H9 (cell line): ENCODE measurements around the gene PAQR7. TPM values are rescaled to one million over a fixed set of nuclear protein-coding genes. Genes with fewer than 3 reads are reported as not detected.

Experiments used
- DNase-seq: peaks from one replicate; pipeline ENCODE4 v3.0.0-alpha.2; 2017
- H2AFZ ChIP-seq: one replicate; pipeline ENCODE4 v1.6.1; 2013; ENCODE audit warnings: mild to moderate bottlenecking, low read length, control low read depth, moderate library complexity
- H2AK5ac ChIP-seq: 2 replicates; pipeline ENCODE4 v1.6.1; 2013; ENCODE audit warnings: low read length, control low read depth, mixed read lengths; ENCODE audit not compliant: insufficient read length
- H2BK120ac ChIP-seq: one replicate; pipeline ENCODE4 v1.6.1; 2013; ENCODE audit warnings: low read depth, mild to moderate bottlenecking, low read length, control low read depth, inconsistent platforms; ENCODE audit not compliant: poor library complexity, severe bottlenecking
- H2BK12ac ChIP-seq: 2 replicates; pipeline ENCODE4 v1.6.1; 2013; ENCODE audit warnings: low read length, control low read depth, mixed read lengths, low read depth; ENCODE audit not compliant: insufficient read length
- H2BK15ac ChIP-seq: 2 replicates; pipeline ENCODE4 v1.6.1; 2013; ENCODE audit warnings: low read depth, low read length, control low read depth
- H2BK20ac ChIP-seq: one replicate; pipeline ENCODE4 v1.6.1; 2013; ENCODE audit warnings: low read depth, mild to moderate bottlenecking, low read length, control low read depth, inconsistent platforms; ENCODE audit not compliant: poor library complexity, severe bottlenecking
- H2BK5ac ChIP-seq: 2 replicates; pipeline ENCODE4 v1.6.1; 2013; ENCODE audit warnings: low read length, control low read depth, mixed read lengths; ENCODE audit not compliant: insufficient read length
- H3K14ac ChIP-seq: 2 replicates; pipeline ENCODE4 v1.6.1; 2013; ENCODE audit warnings: low read length, control low read depth; ENCODE audit not compliant: insufficient read depth
- H3K18ac ChIP-seq: 2 replicates; pipeline ENCODE4 v1.6.1; 2013; ENCODE audit warnings: low read depth, mild to moderate bottlenecking, mixed read lengths, low read length, control low read depth; ENCODE audit not compliant: insufficient read length
- H3K23ac ChIP-seq: 2 replicates; pipeline ENCODE4 v1.6.1; 2013; ENCODE audit warnings: low read length, control low read depth, mixed read lengths, low read depth; ENCODE audit not compliant: insufficient read length
- H3K23me2 ChIP-seq: 2 replicates; pipeline ENCODE4 v1.6.1; 2013; ENCODE audit warnings: low read depth, mild to moderate bottlenecking, mixed read lengths, low read length, control low read depth; ENCODE audit not compliant: insufficient read length, poor library complexity, severe bottlenecking
- H3K27ac ChIP-seq: 2 replicates; pipeline ENCODE4 v1.5.1; 2013; ENCODE audit warnings: low read length, control low read depth, mixed read lengths, low read depth; ENCODE audit not compliant: insufficient read length
- H3K27me3 ChIP-seq: 2 replicates; pipeline ENCODE4 v1.6.1; 2013; ENCODE audit warnings: low read length, control low read depth, inconsistent platforms; ENCODE audit not compliant: insufficient read depth
- H3K4ac ChIP-seq: 2 replicates; pipeline ENCODE4 v1.6.1; 2013; ENCODE audit warnings: low read depth, mild to moderate bottlenecking, control low read depth, inconsistent platforms, low read length, moderate library complexity
- H3K4me1 ChIP-seq: 2 replicates; pipeline ENCODE4 v1.6.1; 2013; ENCODE audit warnings: low read length, control low read depth, inconsistent platforms; ENCODE audit not compliant: insufficient read depth
- H3K4me2 ChIP-seq: 2 replicates; pipeline ENCODE4 v1.6.1; 2013; ENCODE audit warnings: low read length, control low read depth, mixed read lengths; ENCODE audit not compliant: insufficient read length, insufficient read depth
- H3K56ac ChIP-seq: 2 replicates; pipeline ENCODE4 v1.6.1; 2013; ENCODE audit warnings: low read depth, mild to moderate bottlenecking, mixed read lengths, low read length, control low read depth; ENCODE audit not compliant: insufficient read length
- H3K79me1 ChIP-seq: 2 replicates; pipeline ENCODE4 v1.6.1; 2013; ENCODE audit warnings: low read depth, mild to moderate bottlenecking, moderate library complexity, low read length, control low read depth, inconsistent platforms; ENCODE audit not compliant: insufficient read depth, poor library complexity, severe bottlenecking
- H3K79me2 ChIP-seq: 2 replicates; pipeline ENCODE4 v1.6.1; 2013; ENCODE audit warnings: low read length, control low read depth, inconsistent platforms; ENCODE audit not compliant: insufficient read depth
- H3K9ac ChIP-seq: 2 replicates; pipeline ENCODE4 v1.6.1; 2013; ENCODE audit warnings: low read length, control low read depth, mixed read lengths; ENCODE audit not compliant: insufficient read length; ENCODE audit errors: extremely low read depth
- H3K9me3 ChIP-seq: one replicate; pipeline ENCODE4 v1.6.1; 2013; ENCODE audit warnings: low read depth, low read length, inconsistent platforms; ENCODE audit not compliant: control insufficient read depth
- H3T11ph ChIP-seq: one replicate; pipeline ENCODE4 v1.6.1; 2013; ENCODE audit warnings: mild to moderate bottlenecking, low read length, control low read depth, inconsistent platforms
- H4K20me1 ChIP-seq: one replicate; pipeline ENCODE4 v1.6.1; 2013; ENCODE audit not compliant: control insufficient read depth, insufficient read length, insufficient read depth
- H4K5ac ChIP-seq: 2 replicates; pipeline ENCODE4 v1.6.1; 2013; ENCODE audit warnings: low read depth, mild to moderate bottlenecking, mixed read lengths, low read length, control low read depth; ENCODE audit not compliant: insufficient read length
- H4K8ac ChIP-seq: replicated peaks from 2 replicates; pipeline ENCODE4 v1.6.1; 2013; ENCODE audit warnings: low read length, control low read depth, mixed read lengths, low read depth; ENCODE audit not compliant: insufficient read length
- H4K91ac ChIP-seq: 2 replicates; pipeline ENCODE4 v1.6.1; 2013; ENCODE audit warnings: low read depth, mild to moderate bottlenecking, moderate library complexity, mixed read lengths, low read length, control low read depth; ENCODE audit not compliant: insufficient read length
- H3K27ac Mint-ChIP-seq, 3 experiments: 2 replicates in 2 of 3; 3 replicates in 1 of 3; pipeline ENCODE4 v1.8.0; 2020 to 2021; ENCODE audit warnings: mixed read lengths in 3 of 3, mild to moderate bottlenecking in 1 of 3, moderate library complexity in 1 of 3
- H3K27me3 Mint-ChIP-seq: 2 replicates; pipeline ENCODE4 v1.8.0; 2021; ENCODE audit warnings: low read depth, mild to moderate bottlenecking, moderate library complexity, mixed read lengths
- H3K36me3 Mint-ChIP-seq, 3 experiments: 2 replicates in 2 of 3; 3 replicates in 1 of 3; pipeline ENCODE4 v1.8.0; 2020 to 2021; ENCODE audit warnings: low read depth in 3 of 3, mixed read lengths in 3 of 3; ENCODE audit not compliant: insufficient read depth in 1 of 3
- H3K4me1 Mint-ChIP-seq, 2 experiments: 2 replicates each; pipeline ENCODE4 v1.8.0; 2020; ENCODE audit warnings: mixed read lengths in 2 of 2
- H3K4me3 Mint-ChIP-seq, 2 experiments: 2 replicates in 1 of 2; 3 replicates in 1 of 2; pipeline ENCODE4 v1.8.0; 2020 to 2021; ENCODE audit warnings: mild to moderate bottlenecking in 2 of 2, mixed read lengths in 2 of 2, moderate library complexity in 1 of 2
- H3K9me3 Mint-ChIP-seq, 2 experiments: 2 replicates in 1 of 2; 3 replicates in 1 of 2; pipeline ENCODE4 v1.8.0; 2020; ENCODE audit warnings: mild to moderate bottlenecking in 2 of 2, mixed read lengths in 2 of 2, moderate library complexity in 1 of 2
- CTCF ChIP-seq: fragments of 200-600 bp; sonication (generic); conservative IDR thresholded peaks from 3 replicates; pipeline ENCODE4 v1.8.0; 2021; ENCODE audit warnings: antibody characterized with exemption, mild to moderate bottlenecking
- WGBS: extraction: QIAGEN DNeasy Blood & Tissue Kit; methylation state at CpG from one replicate; pipeline ENCODE4 v1.1.7; 2013; ENCODE audit warnings: missing lambda C conversion rate, low lambda C conversion rate, mixed read lengths; ENCODE audit not compliant: insufficient read length; ENCODE audit errors: extremely low coverage; 5-methylcytosine and 5-hydroxymethylcytosine counted together
- total RNA-seq: library from RNA; stranded (reverse); gene quantifications from 2 replicates; pipeline ENCODE4 v1.2.1, GENCODE V29; 2021

Gene PAQR7
- total RNA-seq, 1 experiment from 2014 or later: 6.3 TPM

GRCh38 chr1:25862785-25863485, 12.6 kb downstream of the PAQR7 start:
- peaks cover 6% of the 10 kb centered on the region; the same call in 1 of the 2 replicates for H3K79me2 ChIP-seq
- no peak overlapping the region for H3K56ac ChIP-seq
- H2BK15ac ChIP-seq: no peak overlapping the region
- H3K14ac ChIP-seq: no peak overlapping the region
- H4K5ac ChIP-seq: no peak overlapping the region
- H3K9me3 Mint-ChIP-seq: no peaks in the 10 kb centered on the region
- no peaks in the 10 kb centered on the region for H4K20me1 ChIP-seq
- WGBS: no CpG with 5 or more reads among the region's 20 CpGs
- no peaks in the 10 kb centered on the region for H3K79me1 ChIP-seq
- no peak overlapping the region; a peak in 1 of 5 replicates for H3K4me3 Mint-ChIP-seq
- H3K18ac ChIP-seq: no peak overlapping the region
- H2BK120ac ChIP-seq: no peak overlapping the region
- peaks cover 22 to 30% of the 10 kb centered on the region in 2 experiments for H3K4me1 Mint-ChIP-seq
- H4K91ac ChIP-seq: no peak overlapping the region
- TF ChIP-seq CTCF: no peak
- H2AFZ ChIP-seq: no peak overlapping the region
- H3T11ph ChIP-seq: no peak overlapping the region
- H3K4me2 ChIP-seq: no peak overlapping the region
- peaks cover 16% of the 10 kb centered on the region for H3K23me2 ChIP-seq
- peaks cover 5% of the 10 kb centered on the region; the same call in 1 of the 2 replicates for H3K4me1 ChIP-seq
- DNase-seq: no peak
- H3K27ac ChIP-seq: no peak overlapping the region
- H2BK12ac ChIP-seq: no peak overlapping the region
- H3K36me3 Mint-ChIP-seq: peaks cover 0 to 13% (median 12%) of the 10 kb centered on the region in 3 experiments; a peak in 4 of 7 replicates
- no peak overlapping the region for H3K9ac ChIP-seq
- no peak overlapping the region for H2AK5ac ChIP-seq
- no peak overlapping the region for H3K4ac ChIP-seq
- no peaks in the 10 kb centered on the region for H3K9me3 ChIP-seq
- no peaks in the 10 kb centered on the region for H3K27me3 Mint-ChIP-seq
- H2BK20ac ChIP-seq: no peak overlapping the region
- H3K27ac Mint-ChIP-seq: peak overlapping the region in 2 of 3 experiments; percentile 28 to 68; a peak in 2 of 7 replicates
- no peak overlapping the region for H3K23ac ChIP-seq
- no peak overlapping the region for H2BK5ac ChIP-seq
- H4K8ac ChIP-seq: no peak overlapping the region
- no peaks in the 10 kb centered on the region for H3K27me3 ChIP-seq
